ENCODE results near the gene CCN2.

CCN2 gene

GRCh38 chr6:131898718-131899117 is 52.5 kb downstream of the CCN2 start:
- no peak for DNase-seq (ENCODE audit: low read depth)
- no peak for TF ChIP-seq CTCF (IDR thresholded peaks at IDR 0.05; ENCODE audit: control insufficient read depth, insufficient read depth, low read depth, low read length, missing control alignments)
- no peak overlapping the region for H3K4me3 ChIP-seq (ENCODE audit: control insufficient read depth, low read depth, low read length)

Measured in AG09309 (cell line).